Measurements from ENCODE around the gene ZSWIM5. TPM values are rescaled to one million over a fixed set of nuclear protein-coding genes. Genes with fewer than 3 reads are reported as not detected.

ZSWIM5 gene
- total RNA-seq, 1 donor from 2014 or later = 0.79 TPM

DNA sequence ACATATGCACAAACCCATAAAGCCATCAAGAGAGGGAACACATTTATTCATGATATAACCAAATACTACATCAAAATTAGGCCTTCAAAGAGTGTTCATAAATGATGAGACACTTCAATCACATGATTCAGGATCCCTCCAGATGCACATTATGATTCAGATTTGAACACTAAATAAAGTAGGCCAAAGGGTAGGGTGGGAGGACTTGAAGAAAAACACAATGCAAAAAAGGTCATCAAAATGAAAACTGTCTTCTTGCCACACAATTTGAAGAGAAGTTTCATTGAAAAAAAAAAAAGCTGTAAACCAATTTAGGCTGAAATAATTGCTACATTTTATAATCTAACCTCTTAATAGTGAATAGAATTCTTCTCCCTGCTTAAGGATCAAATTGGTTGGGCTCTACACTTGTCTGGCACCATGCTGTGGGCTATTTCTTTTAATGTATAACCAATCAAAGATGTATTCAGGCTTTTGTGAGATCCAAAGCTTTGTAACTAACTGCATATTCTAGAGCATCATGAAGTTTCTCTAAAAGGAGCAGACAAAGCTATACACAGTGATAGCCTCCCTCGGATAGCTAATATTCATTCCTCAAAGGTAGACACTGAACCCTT lies 58.1 kb downstream of the ZSWIM5 start:
- no peak overlapping the region for H3K4me3 Mint-ChIP-seq (ENCODE audit: unreplicated experiment)
- no peak overlapping the region for H3K27ac Mint-ChIP-seq (ENCODE audit: unreplicated experiment)
- DNase-seq (ENCODE audit: low read depth) (no peak), FAIRE-seq (no peak)
- H3K9me3 Mint-ChIP-seq (ENCODE audit: unreplicated experiment) = no peaks in the 10 kb centered on the region
- Histone ChIP-seq H2AFZ (ENCODE audit: low read depth, low read length) (no peak overlapping the region), H3K27me3 (ENCODE audit: insufficient read depth, low read length) (no peaks in the 10 kb centered on the region), H3K4me2 (ENCODE audit: low read length) (no peak overlapping the region), H3K36me3 (ENCODE audit: insufficient read depth, low read length) (no peaks in the 10 kb centered on the region), H4K20me1 (ENCODE audit: insufficient read depth, low read length) (no peaks in the 10 kb centered on the region), H3K9ac (ENCODE audit: low read length) (no peak overlapping the region), H3K4me1 (ENCODE audit: insufficient read depth, low read length) (no peaks in the 10 kb centered on the region), H3K79me2 (ENCODE audit: insufficient read depth, low read length) (no peaks in the 10 kb centered on the region), H3K9me3 (ENCODE audit: insufficient read depth, low read depth, low read length) (no peaks in the 10 kb centered on the region), H3K4me3 (ENCODE audit: insufficient read depth, low read depth, low read length) (no peak overlapping the region), H3K27ac (ENCODE audit: low read depth, low read length) (no peak overlapping the region)
- H3K36me3 Mint-ChIP-seq (ENCODE audit: low read depth, unreplicated experiment) = no peaks in the 10 kb centered on the region
- no peaks in the 10 kb centered on the region for H3K4me1 Mint-ChIP-seq (ENCODE audit: low read depth, unreplicated experiment)
- no peaks in the 10 kb centered on the region for H3K27me3 Mint-ChIP-seq (ENCODE audit: low read depth, unreplicated experiment)
- TF ChIP-seq EZH2 (IDR thresholded peaks at IDR 0.05; ENCODE audit: insufficient read depth, low read length) = no peak

DNA sequence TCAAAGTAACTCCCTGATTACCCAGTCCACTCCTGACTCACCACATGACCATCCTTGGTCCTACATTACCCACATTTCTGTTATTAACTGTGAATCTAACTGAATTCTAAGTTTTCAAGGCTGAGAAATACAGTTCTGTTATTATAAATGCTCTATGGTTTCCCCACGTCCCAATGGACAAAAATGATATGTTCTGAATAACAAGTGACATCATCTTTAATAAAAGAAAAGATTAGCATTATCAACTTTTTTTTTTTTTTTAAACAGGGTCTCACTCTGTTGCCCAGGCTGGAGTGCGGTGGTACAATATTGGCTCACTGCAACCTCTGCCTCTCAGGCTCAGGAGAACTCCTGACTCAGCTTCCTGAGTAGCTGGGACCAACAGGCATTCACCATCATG lies 59.6 kb downstream of the ZSWIM5 start:
- H3K4me1 Mint-ChIP-seq (ENCODE audit: low read depth, unreplicated experiment) = no peaks in the 10 kb centered on the region
- H3K4me2 ChIP-seq (ENCODE audit: low read length) = no peak overlapping the region
- no peak overlapping the region for H3K27ac Mint-ChIP-seq (ENCODE audit: unreplicated experiment)
- no peaks in the 10 kb centered on the region for H3K79me2 ChIP-seq (ENCODE audit: insufficient read depth, low read length)
- no peak overlapping the region for H3K4me3 Mint-ChIP-seq (ENCODE audit: unreplicated experiment)
- no peak overlapping the region for H3K27ac ChIP-seq (ENCODE audit: low read depth, low read length)
- DNase-seq (ENCODE audit: low read depth) = no peak
- H2AFZ ChIP-seq (ENCODE audit: low read depth, low read length) = no peak overlapping the region
- TF ChIP-seq EZH2 (IDR thresholded peaks at IDR 0.05; ENCODE audit: insufficient read depth, low read length) = no peak
- FAIRE-seq = no peak
- no peaks in the 10 kb centered on the region for H3K27me3 ChIP-seq (ENCODE audit: insufficient read depth, low read length)
- H3K9ac ChIP-seq (ENCODE audit: low read length) = no peak overlapping the region
- no peaks in the 10 kb centered on the region for H3K36me3 ChIP-seq (ENCODE audit: insufficient read depth, low read length)
- H3K4me1 ChIP-seq (ENCODE audit: insufficient read depth, low read length) = no peaks in the 10 kb centered on the region
- H3K9me3 Mint-ChIP-seq (ENCODE audit: unreplicated experiment) = no peaks in the 10 kb centered on the region
- H3K9me3 ChIP-seq (ENCODE audit: insufficient read depth, low read depth, low read length) = no peaks in the 10 kb centered on the region
- no peaks in the 10 kb centered on the region for H4K20me1 ChIP-seq (ENCODE audit: insufficient read depth, low read length)
- no peaks in the 10 kb centered on the region for H3K36me3 Mint-ChIP-seq (ENCODE audit: low read depth, unreplicated experiment)
- no peaks in the 10 kb centered on the region for H3K27me3 Mint-ChIP-seq (ENCODE audit: low read depth, unreplicated experiment)
- no peak overlapping the region for H3K4me3 ChIP-seq (ENCODE audit: insufficient read depth, low read depth, low read length)

DNA sequence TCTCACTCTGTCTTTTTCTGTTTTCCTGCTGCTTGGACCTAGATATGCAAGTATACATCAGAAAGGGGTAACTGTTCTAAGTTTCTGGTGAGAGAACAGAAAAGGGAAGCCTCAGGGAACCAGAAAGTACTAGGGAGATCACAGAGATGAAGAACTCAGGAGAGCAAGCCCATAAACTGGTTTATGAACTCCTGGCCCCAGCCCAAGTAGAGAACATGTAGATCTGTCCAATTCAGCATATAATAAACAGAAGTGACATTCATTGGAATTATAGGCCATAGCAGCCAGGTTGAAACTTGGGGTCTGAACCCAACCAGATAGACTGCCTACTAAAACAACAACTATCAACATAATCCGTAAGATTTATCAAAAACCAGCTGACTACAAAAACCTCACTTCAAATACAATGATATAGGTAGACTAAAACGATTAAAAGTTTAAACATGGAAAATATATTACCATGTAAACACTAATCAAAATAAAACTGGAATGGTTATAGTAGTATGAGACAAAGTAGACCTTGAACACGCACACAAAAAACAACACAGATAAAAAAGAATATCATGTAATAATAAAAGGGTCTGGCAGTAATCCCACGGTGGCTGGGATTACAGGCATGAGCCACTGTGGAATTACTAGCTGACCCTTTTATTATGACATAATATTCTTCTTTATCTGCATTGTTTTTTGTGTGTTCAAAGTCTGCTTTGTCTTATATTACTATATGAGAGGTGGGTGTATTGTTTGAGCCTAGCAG lies 65.0 kb downstream of the ZSWIM5 start:
- H3K4me1 Mint-ChIP-seq (ENCODE audit: low read depth, unreplicated experiment) = no peaks in the 10 kb centered on the region
- H3K9me3 Mint-ChIP-seq (ENCODE audit: unreplicated experiment) = no peaks in the 10 kb centered on the region

More for the DNA sequence above, 65.0 kb downstream of the ZSWIM5 start:
- no peak overlapping the region for H3K4me2 ChIP-seq (ENCODE audit: low read length)
- Mint-ChIP-seq H3K36me3 (ENCODE audit: low read depth, unreplicated experiment) (no peaks in the 10 kb centered on the region), H3K27me3 (ENCODE audit: low read depth, unreplicated experiment) (no peaks in the 10 kb centered on the region), H3K4me3 (ENCODE audit: unreplicated experiment) (no peak overlapping the region), H3K27ac (ENCODE audit: unreplicated experiment) (no peak overlapping the region)
- H3K27me3 ChIP-seq (ENCODE audit: insufficient read depth, low read length) = no peaks in the 10 kb centered on the region
- H3K9me3 ChIP-seq (ENCODE audit: insufficient read depth, low read depth, low read length) = no peaks in the 10 kb centered on the region
- H3K4me3 ChIP-seq (ENCODE audit: insufficient read depth, low read depth, low read length) = no peak overlapping the region
- no peaks in the 10 kb centered on the region for H4K20me1 ChIP-seq (ENCODE audit: insufficient read depth, low read length)
- H3K4me1 ChIP-seq (ENCODE audit: insufficient read depth, low read length) = no peaks in the 10 kb centered on the region
- no peaks in the 10 kb centered on the region for H3K36me3 ChIP-seq (ENCODE audit: insufficient read depth, low read length)
- DNase-seq (ENCODE audit: low read depth) (no peak), FAIRE-seq (no peak)
- H3K79me2 ChIP-seq (ENCODE audit: insufficient read depth, low read length) = no peaks in the 10 kb centered on the region
- no peak for TF ChIP-seq EZH2 (IDR thresholded peaks at IDR 0.05; ENCODE audit: insufficient read depth, low read length)
- TF ChIP-seq, protein P1, sequence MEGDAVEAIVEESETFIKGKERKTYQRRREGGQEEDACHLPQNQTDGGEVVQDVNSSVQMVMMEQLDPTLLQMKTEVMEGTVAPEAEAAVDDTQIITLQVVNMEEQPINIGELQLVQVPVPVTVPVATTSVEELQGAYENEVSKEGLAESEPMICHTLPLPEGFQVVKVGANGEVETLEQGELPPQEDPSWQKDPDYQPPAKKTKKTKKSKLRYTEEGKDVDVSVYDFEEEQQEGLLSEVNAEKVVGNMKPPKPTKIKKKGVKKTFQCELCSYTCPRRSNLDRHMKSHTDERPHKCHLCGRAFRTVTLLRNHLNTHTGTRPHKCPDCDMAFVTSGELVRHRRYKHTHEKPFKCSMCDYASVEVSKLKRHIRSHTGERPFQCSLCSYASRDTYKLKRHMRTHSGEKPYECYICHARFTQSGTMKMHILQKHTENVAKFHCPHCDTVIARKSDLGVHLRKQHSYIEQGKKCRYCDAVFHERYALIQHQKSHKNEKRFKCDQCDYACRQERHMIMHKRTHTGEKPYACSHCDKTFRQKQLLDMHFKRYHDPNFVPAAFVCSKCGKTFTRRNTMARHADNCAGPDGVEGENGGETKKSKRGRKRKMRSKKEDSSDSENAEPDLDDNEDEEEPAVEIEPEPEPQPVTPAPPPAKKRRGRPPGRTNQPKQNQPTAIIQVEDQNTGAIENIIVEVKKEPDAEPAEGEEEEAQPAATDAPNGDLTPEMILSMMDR (IDR thresholded peaks at IDR 0.05; ENCODE audit: insufficient read depth, low read depth, low read length) = no peak
- no peak overlapping the region for H2AFZ ChIP-seq (ENCODE audit: low read depth, low read length)
- H3K9ac ChIP-seq (ENCODE audit: low read length) = no peak overlapping the region
- no peak overlapping the region for H3K27ac ChIP-seq (ENCODE audit: low read depth, low read length)

Measured in astrocyte (in vitro differentiated cells and primary cell).